Measurements from ENCODE around the gene ARMH1.
"Not testable (repeated sequence)": the region's sequence is repeated elsewhere in the genome, so short reads cannot be mapped to it uniquely, and the experiment has no call there.

The ARMH1 gene

DNA sequence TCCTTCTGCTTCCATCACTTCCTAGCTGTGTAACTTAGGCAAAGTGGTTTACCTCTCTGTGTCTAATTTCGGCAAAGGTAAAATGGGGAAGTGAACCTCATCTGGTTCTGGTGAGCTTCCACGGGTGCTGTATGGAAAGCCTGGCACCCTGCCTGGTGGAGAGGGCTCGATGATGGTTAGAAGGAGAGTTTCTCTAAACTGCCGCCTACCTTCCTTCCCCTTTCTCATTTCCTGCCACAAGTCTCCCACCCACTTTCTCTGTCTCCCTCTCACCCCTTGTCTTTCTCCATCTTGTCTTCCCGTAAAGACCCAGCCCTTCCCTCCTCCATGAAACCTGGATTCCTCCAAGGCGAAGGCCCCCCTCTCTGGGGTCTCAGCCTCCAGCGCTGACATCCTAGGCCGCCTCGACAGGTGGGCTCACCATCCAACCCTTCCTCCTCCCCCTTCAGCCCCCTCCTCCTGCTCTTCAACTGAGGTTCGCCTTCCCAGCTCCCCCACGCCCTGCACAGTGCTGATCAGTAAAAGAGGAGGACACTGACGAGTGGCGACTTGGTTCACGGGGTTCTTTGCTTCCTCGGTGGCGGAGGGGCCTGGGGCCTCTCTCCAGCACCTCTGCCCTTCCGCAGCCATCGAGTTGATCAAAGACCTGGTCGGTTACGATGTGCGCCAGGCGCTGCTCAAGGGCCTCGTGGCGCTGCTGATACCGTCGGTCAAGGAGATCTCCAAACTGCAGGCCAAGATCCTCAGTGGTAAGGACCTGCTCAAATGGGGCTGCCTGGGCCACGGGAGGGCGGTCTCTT is 49.2 kb downstream of the ARMH1 start:
- DNase-seq (ENCODE audit: low spot score), result no peak

DNA sequence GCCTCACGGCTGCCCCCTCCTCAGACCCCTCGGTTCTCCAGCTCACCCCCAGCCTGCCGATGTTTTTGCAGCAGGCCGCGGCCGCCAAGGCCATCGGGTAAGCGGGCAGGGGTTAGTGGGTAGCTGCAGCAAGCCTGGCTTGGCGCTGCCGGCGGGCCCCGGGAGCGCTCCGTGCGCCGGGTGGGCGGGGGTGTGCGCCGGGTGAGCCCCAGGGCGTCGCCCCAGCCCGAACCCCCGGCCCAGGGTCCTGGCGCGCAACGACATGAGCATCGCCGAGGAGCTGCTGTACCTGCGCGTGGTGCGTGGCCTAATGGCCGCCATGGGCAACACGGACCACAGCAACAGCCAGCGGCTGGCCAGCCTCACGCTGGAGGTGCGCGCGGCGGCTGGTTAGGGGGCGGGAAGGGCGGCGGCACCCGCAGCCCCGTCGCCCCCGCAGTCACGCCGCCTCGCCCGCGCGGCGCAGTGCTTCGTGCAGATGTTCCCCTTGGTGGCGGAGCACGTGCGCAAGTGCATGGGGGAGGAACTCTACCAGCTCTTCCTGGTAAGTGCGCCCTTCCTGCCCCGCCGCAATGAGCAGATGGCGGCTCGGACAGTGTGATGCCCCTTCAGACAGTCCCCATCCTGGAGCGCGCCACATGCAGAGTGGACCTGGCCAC is 49.9 kb downstream of the ARMH1 start:
- no peak for DNase-seq (ENCODE audit: low spot score)

DNA sequence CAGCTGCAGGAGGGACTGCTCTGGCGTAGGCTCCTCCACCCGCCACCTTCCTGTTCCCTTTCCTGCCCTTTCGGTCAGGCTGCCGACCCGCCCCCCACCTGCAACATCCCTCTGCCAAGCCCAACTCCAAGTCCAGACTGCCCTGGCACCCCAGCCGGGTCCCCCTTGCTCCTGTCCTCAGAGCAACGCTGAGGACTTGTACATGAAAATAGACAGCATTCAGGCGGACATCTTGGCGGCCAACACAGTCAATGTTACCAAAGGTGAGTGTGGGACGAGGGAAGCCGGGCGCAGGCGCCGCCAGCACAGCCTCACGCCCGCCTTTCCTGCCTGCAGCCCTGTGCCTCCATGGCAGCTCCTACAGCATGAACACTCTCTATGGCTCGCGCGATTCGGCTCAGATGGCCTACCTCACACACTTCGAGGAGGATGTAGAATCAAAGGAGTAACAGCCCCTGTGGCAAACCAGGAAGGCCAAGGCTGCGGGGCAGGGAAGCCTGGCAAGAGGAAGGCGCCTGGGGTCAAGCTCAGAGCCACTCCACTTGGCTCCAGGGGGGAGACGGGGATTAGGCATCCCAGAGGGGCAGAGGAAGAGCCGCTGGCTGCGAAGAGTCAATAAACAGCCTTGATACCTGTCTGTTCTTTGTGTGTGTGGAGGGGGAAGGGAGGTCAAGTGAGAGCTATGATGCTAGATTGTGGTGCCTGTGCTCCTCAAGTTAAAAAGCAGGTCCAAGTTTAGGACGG is 50.6 kb downstream of the ARMH1 start:
- no peak for DNase-seq (ENCODE audit: low spot score)

- peak; percentile 93 for DNase-seq (ENCODE audit: low spot score)
These were observed 56.4 kb downstream of the ARMH1 start, which contains the start of gene RNU5D-1 for GRCh38 chr1:44730741-44731512. Gene RNU5D-1 (minus strand): TSS chr1:44731170.

DNA sequence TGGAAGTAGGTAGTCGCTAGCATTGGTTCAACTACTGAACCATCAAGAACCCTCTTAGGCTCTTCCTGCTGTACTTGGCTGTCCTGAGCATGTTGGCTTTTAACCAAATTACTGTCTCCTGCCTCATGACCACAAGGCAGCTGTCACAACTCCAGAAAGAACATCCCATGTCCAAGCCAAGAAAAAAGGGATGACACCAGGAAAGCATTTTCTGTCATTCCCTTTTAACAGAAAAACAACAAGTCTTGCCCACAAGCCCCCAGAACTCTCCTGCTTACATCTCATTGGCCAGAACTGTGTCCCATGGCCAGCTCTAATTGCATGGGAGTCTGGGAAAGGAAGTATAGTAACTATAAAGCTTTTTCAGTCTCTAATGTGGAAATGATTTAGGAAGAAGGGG is 58.9 kb downstream of the ARMH1 start:
- no peak for DNase-seq (ENCODE audit: low spot score)

DNA sequence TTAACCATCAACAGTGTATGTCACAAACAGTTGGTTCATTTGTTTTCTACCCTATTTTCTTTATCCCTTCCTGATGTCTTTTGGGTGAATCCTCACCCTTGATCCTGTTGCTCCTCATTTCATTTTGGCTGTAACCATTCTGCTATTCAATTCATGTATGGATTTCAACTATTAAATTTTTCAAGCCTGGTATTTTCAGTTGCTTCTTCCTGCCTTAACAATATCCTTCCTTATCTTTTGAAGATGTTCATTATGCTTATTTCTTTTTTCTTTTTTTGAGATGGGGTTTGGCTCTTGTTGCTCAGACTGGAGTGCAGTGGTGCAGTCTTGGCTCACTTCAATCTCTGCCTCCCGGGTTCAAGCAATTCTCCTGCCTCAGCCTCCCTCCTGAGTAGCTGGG is 59.3 kb downstream of the ARMH1 start:
- no peak for DNase-seq (ENCODE audit: low spot score)

- DNase-seq (ENCODE audit: low spot score), result no peak
These were observed 61.5 kb downstream of the ARMH1 start for GRCh38 chr1:44735992-44736391.

GRCh38 chr1:44738953-44739306 is 64.4 kb downstream of the ARMH1 start:
- DNase-seq (ENCODE audit: low spot score), result not testable (repeated sequence)

GRCh38 chr1:44739307-44740178 is 65.0 kb downstream of the ARMH1 start, which contains the start of gene KIF2C:
Gene KIF2C (plus strand): TSS chr1:44739837. CDS start chr1:44739933, 96 bp downstream.
- DNase-seq (ENCODE audit: low spot score), result peak; percentile 94

GRCh38 chr1:44740179-44740617 is 65.7 kb downstream of the ARMH1 start:
- DNase-seq (ENCODE audit: low spot score), result no peak

DNA sequence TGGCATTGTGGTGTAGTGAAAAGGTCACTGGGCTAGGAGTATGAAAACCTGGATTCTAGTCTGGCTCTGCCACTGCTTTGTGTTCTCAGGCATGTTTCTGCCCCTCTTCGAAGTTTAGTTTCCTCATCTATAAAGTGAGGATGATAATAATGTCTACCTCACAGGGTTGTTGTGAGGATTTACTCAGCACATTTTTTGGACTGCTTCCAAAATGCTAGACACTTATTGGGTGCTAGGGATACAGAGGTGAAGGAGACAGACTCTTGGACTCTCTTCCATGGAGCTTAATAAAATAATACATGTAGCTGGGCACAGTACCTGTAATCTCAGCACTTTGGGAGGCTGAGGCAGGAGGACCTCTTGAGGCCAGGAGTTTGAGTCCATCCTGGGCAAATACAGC is 68.7 kb downstream of the ARMH1 start:
- DNase-seq (ENCODE audit: low spot score), result no peak

- no peak for DNase-seq (ENCODE audit: low spot score)
These were observed 73.4 kb downstream of the ARMH1 start for GRCh38 chr1:44747878-44748277.

DNA sequence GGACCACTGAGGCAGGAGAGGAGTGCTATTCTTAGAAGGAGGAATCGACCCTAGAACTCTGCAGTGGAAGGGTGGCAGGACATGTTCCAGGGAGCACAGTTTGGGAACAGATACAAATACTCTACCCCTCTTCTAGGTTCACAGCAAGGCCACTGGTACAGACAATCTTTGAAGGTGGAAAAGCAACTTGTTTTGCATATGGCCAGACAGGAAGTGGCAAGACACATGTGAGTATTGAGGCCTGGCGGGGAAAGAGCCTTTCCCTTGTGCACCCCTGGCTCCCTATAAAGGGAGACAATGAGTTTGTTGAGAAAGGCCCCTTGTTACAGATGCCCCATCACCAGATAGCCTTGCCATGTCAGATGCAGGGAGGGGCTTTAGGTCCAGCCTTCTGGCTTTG is 82.9 kb downstream of the ARMH1 start:
- DNase-seq (ENCODE audit: low spot score), result no peak

DNA sequence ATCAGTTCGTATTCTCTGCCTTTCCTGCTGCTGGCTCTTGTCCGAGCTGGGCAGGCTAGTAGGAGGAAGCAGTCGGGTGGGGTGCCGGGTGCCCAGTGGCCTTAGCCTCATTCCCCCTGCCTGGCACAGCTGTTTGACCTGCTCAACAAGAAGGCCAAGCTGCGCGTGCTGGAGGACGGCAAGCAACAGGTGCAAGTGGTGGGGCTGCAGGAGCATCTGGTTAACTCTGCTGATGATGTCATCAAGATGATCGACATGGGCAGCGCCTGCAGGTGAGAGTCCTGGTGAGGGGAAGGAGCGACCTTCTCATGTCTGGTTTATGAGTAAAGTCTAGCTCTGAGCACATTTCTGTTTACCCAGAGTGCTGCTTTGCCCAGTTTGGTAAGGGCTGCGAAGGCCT is 84.6 kb downstream of the ARMH1 start:
- no peak for DNase-seq (ENCODE audit: low spot score)

DNA sequence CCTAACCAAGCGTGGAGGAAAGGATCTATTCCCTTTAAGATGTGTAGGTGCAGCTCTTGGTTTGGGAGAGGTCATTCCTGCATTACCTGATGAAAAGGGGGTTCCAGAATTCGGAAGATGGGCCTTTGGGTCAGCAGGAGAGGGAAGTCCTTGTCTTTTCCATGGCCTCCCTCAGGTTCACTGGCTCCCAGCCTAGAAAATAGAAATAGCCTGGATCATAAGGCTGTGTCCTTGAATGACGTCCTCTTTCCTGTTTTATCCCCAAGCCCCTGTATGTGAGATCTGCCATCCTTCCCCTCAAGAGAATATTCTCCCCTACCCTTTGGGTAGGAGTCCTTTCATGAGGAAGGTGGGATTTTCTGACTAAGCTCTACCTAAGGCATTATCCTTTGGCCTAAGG is 86.4 kb downstream of the ARMH1 start:
- no peak for DNase-seq (ENCODE audit: low spot score)

DNA sequence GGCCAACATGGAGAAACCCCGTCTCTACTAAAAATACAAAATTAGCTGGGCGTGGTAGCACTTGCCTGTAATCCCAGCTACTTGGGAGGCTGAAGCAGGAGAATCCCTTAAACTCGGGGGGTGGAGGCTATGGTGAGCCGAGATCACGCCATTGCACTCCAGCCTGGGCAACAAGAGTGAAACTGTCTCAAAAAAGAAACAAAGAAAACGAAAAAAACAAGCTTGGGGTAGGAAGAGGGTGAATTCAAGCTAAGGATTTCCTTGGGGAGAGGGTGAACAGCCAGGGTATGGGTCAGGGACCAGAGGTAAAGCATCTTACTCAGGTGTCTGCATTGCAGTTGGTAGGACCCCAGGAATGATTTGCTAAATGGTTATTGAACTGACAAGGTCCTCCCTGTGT is 91.9 kb downstream of the ARMH1 start:
- not testable (repeated sequence) for DNase-seq (ENCODE audit: low spot score)
